Astrocyte (in vitro differentiated cells and primary cell): ENCODE measurements around the gene ESRP2.

ENCODE experiments used
- CTCF ChIP-seq: IDR thresholded peaks from 2 replicates; pipeline ENCODE4 v1.5.1; 2011; ENCODE audit warnings: low read depth, mild to moderate bottlenecking, inconsistent platforms, low read length, moderate library complexity; ENCODE audit not compliant: insufficient read depth
- EZH2 ChIP-seq: IDR thresholded peaks from 2 replicates; pipeline ENCODE4 v1.6.1; 2012; ENCODE audit warnings: mild to moderate bottlenecking, low read length, inconsistent platforms; ENCODE audit not compliant: insufficient read depth

DNA sequence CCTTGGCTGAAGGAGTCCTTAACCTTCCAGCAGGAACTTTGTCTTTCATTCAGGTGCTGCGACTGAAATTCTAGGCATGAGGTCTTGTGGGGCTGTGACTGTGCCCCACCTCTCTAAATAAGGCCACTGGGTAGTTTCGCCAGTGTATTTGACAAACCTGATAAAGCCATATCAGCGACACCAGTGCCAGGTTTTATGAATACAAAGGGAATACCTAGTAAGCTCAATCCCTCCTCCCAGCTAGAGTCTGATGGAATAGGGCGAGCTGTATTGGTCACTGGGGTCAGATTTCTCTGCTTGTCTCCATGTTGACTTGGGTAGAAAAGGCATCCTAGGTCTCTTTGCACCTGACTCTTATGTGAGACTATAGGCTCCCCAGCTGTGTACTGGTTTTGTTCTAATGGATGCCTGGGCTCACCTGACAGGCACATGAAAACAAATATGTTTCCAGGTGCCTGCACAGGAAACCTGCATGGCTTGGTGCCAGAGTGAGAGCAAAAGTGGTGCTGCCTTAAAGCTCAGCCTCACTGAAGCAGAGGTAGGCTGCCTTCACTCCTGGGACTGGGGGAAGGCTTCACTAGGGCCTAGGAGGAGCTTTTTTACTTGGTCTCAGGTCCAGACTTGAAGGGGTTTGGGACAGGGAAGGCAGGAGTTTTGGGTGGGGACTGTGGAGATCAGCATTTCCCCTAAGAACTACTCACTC, 36.7 kb upstream of the ESRP2 start:
- TF ChIP-seq CTCF, result no peak
- TF ChIP-seq EZH2, result no peak
